Renal cortex interstitium (tissue), 11 donors: ENCODE results near the gene AGAP3. TPM values are rescaled to one million over a fixed set of nuclear protein-coding genes. Genes with fewer than 3 reads are reported as not detected.

Source experiments
- DNase-seq, 11 donors: peaks; one replicate each; pipeline ENCODE4 v3.0.0-alpha.2; 2013; ENCODE audit warnings: low read depth in 9 of 11, low spot score in 4 of 11; ENCODE audit errors: extremely low read depth in 1 of 11
- polyA plus RNA-seq, 3 donors: library from polyadenylated mRNA; unstranded; fragments of 120-200 nt; gene quantifications; one replicate each; pipeline ENCODE4 v1.2.1, GENCODE V29; 2013; ENCODE audit not compliant: insufficient read length in 3 of 3

The AGAP3 gene
- polyA plus RNA-seq, 3 donors = 53.8 to 75.3 (median 72.3) TPM

DNA sequence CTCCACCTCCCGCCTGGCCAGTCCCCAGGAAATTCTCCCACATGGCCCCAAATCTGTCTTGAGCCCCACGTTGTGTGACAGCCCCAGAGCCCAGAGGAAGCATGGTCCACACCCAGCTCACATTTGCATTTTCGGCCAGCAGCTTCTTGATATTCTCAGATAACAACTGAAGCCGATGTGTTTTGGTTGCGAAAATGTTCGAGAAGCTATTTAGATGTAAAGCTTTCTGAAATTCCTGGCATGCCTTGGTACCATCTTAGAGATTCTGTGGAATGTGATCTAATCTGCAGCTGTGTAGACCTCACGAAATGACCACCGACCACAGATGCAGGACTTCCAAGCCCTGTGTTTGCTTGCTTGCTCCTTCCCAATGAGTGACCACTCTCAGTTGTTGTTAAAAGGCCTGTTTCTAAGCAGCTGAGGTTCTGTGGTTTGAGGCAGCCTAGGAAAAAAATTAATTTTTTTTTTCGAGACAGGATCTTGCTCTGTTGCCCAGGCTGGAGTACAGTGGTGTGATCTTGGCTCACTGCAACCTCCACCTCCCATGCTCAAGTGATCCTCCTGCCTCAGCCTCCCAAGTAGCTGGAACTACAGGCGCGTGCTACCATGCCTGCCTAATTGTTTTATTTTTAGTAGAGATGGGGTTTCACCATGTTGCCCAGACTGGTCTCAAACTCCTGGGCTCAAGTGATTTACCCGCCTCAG lies 18.1 kb upstream of the AGAP3 start:
- no peak for DNase-seq

DNA sequence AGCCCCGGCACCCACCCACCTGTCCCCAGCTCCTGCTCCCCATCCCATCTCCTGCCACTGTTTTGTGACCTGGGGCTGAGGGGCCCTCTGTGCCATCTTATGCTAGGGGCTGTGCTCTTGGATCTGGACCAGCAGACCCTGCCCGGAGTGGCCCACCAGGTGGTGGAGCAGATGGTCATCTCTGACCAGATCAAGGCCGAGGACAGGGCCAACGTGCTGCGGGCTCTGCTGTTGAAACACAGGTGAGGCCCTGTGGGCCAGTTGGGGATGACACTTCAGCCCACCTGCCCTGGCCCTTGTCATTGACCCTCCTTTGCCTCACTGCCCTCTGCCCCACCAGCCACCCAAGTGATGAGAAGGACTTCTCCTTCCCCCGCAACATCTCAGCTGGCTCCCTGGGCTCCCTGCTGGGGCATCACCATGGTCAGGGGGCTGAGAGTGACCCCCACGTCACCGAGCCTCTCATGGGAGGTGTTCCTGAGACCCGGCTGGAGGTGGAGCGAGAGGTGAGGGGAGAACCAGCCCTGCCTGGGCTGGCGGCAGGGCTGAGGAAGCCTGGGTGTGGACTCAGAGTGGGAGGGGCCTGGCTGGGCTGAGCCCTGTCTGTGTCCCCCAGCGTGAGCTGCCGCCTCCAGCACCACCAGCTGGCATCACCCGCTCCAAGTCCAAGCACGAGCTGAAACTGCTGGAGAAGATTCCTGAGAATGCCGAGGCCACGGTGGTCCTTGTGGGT lies 16.3 kb upstream of the AGAP3 start:
- no peak for DNase-seq

DNA sequence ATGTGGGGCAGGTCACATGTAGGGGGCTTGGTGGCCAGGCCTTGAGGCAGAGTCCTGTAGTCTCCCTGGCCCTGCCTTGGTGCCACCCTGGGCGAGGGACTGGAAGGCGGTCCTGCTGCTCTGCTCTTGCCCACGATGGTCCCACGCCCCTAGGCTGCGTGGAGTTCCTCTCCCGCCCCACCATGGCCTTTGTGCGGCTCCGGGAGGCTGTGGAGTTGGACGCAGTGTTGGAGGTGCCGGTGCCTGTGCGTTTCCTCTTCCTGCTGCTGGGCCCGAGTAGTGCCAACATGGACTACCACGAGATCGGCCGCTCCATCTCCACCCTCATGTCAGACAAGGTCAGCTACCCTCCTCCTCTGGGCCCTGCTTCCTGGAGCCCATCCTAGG lies 15.7 kb upstream of the AGAP3 start:
- no peak for DNase-seq

DNA sequence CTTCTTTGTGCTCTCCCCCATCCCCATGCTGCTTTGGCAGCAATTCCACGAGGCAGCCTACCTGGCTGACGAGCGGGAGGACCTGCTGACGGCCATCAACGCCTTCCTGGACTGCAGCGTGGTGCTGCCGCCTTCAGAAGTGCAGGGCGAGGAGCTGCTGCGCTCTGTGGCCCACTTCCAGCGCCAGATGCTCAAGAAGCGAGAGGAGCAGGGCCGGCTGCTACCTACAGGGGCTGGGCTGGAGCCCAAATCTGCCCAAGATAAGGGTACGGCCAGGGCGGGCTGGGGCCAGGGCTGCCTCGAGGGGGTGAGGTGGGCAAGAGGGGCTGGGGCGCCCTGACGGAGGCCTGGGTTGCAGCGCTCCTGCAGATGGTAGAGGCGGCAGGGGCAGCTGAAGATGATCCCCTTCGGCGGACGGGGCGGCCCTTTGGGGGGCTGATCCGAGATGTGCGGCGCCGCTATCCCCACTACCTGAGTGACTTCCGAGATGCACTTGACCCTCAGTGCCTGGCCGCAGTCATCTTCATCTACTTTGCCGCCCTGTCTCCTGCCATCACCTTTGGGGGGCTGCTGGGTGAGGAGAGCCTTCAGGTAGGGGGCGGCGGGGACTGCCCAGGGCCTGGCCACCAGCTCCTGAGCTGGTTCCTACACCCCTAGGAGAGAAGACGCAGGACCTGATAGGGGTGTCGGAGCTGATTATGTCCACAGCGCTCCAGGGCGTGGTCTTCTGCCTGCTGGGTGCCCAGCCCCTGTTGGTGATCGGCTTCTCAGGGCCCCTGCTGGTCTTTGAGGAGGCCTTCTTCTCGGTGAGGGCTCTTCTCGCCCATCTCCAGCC lies 15.0 kb upstream of the AGAP3 start:
- DNase-seq = no peak

DNA sequence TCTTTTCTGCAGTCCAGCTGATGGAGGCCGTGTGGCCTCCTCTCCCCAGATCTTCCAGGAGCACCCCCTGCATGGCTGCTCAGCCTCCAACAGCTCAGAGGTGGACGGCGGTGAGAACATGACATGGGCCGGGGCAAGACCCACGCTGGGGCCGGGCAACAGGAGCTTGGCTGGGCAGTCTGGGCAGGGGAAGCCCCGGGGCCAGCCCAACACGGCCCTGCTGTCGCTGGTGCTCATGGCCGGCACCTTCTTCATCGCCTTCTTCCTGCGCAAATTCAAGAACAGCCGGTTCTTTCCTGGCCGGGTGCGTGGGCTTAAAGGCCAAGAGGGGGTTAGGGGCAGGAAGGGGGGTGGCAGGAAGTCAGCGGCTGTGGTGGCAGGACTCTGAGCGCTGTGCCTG lies 12.3 kb upstream of the AGAP3 start:
- DNase-seq = no peak

DNA sequence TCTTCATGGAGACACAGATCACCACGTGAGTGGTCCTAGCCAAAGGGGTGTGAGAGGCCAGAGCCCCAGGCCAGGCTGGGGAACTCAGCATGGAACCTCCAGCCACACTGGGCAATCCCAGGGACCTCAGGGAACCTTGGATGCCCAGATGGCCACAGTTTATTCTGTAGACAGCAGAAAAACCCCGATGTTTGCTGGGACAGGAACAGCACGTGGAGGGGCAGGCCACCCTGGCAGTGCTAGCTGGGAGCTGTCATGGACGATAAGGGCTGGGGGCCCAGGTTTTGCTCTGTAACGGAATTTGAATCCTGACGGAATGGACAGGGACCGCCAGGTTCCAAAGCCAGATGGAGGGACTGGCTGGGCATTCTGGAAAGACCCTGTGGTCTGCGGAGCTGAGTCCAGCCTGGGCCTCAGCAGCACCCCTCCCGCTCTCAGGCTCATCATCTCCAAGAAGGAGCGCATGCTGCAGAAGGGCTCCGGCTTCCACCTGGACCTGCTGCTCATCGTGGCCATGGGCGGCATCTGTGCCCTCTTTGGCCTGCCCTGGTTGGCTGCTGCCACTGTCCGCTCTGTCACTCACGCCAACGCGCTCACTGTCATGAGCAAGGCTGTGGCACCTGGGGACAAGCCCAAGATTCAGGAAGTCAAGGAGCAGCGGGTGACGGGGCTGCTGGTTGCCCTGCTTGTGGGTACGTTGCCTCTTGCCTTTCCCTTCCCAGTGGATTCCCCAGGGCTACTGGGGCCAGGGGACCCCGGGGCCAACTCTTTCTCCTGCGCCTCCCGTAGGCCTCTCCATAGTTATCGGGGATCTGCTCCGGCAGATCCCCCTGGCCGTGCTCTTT lies 11.2 kb upstream of the AGAP3 start:
- DNase-seq = no peak

DNA sequence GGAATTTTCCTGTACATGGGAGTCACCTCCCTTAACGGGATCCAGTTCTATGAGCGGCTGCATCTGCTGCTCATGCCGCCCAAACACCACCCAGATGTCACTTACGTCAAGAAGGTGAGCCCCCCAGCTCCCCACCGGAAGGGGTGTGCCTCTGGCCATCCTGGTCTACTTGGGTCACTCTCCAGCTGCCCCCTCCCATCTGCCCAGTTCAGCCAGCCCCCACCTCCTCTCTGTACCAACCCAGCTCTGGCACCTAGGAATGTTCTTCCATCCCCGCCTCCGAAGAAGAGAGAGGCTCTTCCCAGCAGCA lies 10.7 kb upstream of the AGAP3 start:
- no peak for DNase-seq

DNA sequence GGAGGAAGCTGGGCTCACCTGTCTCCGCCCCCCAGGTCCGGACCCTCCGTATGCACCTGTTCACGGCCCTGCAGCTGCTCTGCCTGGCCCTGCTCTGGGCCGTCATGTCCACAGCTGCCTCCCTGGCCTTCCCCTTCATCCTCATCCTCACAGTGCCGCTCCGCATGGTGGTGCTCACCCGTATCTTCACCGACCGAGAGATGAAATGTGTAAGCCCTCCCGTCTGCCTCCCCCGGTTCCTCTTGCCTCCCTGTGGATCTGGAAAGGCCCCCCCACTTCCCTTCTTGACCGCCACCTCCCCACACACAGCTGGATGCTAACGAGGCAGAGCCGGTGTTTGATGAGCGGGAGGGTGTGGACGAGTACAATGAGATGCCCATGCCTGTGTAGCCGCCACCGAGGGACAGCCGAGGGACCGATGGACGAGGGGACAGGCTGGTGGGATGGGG lies 10.3 kb upstream of the AGAP3 start:
- DNase-seq = no peak

DNA sequence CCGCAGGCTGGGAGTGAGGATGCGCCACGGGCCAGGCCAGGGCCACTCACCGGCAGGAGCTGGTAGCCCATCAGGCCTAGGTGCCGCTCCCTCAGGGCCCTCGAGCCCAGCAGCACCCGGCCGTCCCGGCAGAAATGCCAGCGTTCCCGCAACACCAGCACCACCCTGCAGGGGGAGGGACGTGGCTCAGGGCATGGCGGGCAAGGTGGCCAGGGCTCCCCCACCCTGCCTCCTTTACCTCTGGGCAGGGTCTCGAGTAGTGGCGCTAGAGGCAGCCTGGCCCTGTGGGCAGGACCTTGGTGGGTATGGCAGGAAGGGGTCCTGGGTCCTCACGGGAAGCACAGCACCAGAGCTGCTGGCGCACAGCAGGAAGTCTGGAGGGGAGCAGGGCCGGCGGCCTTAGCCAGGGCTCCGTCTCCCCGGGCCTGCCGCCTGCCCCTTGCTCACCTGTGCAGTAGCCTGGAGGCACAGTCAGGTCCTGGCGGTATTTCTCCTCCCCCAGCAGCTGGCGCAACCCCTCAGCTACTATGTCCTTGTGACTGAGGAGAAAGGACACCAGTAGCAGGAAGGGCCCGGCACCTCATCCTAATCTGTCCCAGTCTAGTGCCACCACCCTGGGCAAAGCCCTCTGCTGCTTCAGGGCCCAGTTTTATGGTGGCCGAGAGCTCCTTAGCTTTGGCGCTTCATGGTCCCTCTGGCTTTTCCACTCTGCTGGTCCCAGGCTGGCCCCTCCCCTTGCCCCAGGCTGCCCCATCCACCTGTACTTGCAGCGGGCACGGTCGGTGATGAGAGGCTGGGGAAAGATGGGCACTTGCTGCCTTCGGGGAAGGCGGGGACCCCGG lies 9.2 kb upstream of the AGAP3 start:
- DNase-seq = no peak

DNA sequence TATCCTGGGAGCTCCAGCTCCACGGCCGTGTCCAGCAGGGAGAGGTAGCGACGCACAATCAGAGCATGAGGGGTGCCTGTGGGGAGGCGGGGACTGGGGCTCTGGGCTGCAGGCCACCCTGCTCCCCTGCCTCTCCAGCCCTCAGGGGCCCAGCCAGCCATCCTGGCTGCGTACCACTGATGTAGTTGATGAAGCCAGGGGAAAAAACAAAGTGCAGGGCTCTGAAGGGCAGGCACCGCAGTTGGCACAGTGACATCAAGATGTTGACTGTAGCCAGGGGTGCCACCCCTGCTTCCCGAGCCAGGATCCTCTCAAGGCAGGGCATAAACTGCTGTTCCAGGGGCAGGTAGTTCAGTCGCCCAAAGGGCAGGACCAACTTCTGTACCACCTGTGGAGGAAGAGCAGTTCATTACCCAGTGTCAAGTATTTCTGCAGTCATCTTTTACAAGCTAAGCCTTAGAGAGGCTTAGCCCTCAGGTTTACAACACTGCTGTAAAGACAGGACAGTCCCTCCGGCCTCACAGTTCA lies 8.5 kb upstream of the AGAP3 start:
- DNase-seq = no peak

DNA sequence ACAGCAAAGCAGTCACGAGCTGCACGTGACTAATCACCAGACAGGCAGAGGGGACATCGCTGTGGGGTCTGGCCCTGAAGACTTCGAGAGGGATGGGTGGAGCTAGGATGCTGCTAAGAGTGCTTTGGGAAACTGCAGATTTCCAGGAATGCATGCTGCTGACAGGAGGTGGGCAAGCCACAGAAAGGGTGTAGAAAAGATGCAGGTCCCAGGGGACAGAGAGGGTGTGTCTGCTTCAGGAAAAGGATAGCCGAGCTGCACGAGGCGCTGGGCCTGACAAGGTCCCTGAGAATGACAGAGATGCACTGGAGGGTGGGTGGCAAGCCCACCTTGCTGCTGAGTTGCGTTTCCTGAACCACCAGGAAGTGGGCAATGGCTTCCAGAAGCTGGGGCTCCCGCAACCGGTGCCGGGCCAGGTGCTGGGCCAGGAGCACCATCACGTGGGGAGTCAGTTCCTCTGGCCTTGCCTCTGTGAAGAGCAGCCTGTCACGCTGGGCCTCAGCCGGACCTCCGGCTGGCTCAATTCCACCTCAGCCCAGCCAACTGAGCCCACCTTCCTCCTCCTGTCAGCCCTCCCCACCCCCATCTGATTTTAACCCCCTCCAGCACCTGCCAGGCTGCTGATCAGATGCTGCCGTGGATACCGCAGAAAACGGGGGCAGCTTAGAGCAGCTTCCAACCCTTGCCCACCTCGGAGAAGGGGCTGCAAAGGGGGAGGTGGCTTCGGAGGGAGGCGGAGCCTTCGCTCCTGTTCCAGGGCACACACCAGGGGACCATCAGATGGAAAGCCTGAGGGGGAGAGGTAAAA lies 7.8 kb upstream of the AGAP3 start:
- no peak for DNase-seq

DNA sequence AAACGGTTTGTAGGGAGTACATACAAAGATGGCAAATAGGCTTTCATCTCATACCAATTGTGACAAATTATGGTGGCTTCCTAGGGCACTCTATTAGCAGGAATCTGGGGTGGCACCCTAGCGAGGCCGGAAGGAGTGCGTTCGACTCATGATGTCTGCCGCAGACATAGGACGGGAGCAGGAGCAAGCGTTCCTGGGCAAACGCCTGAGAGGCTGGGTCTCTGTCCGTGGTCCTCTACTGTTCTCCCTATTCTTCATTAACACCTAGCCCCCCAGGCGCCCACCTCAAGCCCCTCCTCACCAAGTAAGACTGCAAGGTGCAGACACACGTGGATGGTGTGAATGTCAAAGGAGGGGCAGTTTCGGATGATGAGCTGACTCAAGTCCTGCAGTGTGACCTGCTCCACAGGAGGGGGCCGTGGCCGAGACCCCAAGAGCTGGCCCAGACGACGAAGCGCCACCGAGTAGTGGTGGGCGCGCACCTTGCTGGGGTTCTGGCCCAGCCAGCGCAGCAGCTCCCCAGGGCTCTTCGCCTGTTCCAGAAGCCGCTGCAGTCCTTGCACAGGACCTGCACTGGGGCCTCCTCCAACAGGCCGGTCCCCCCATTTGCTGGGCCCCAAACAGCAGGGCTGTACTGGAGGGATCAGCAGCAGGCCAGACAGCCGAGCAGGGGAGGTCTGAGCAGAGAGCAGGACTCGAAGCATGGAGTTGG lies 6.9 kb upstream of the AGAP3 start:
- no peak for DNase-seq

DNA sequence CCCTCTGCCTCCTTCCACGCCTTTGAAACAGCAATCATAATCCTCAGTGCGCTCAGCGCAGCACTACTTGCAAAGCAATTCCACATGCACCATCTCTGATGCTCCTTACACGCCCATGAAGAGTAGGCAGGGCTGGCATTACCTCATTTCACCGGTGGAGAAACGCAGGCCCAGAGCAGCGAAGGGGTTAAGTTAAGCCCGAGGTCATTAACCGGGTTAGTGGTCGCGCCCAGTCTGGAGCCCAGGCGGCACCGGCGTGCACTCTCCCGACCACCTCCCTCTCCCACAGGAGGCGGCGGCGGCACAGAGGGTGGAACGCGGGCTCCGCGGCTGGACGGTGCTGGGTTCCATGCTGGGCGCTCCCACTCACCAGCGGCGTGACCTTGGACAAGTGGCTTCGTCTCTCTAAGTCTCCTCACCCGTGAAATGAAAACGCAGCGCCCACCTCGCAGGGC lies 6.2 kb upstream of the AGAP3 start:
- no peak for DNase-seq

DNA sequence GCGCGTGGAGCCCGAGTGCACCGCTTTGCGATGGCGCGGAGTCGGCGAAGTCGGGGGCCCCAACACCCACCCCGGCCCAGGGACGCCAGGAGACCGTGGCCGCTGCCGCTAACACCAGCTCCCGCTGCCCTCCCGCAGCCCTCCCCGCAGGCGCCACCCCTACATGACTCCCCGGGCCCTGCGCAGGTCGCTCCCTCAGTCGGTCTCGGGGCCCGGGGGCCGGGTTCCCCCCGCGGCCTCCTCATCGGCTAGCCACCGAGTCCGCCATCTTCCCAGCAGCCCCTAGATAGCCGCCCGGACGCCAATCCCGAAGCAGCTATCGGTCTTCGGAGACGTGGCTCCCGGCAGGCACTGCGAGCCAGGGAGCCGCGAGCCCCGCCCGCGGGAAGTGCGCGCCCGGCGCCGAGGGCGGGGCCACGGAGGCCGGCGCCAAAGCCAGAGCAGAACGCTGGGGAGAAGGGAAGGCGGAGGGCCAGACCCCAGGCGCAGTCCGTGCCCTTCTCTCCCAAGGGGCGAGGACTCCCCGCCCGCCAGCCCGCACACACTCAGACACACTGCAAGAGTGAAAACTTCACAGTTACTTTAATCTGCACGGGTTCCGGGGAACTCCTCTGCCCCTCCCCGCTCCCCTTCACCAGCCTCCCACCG lies 5.6 kb upstream of the AGAP3 start, which contains the start of gene FASTK:
Gene FASTK, minus strand, starts transcription at position 288 of the 648 bp plus-strand sequence. Its CDS starts 43 bp downstream, at position 245.
- DNase-seq = peak in 7 of 11 donors; percentile 83 to 90 (median 87)

DNA sequence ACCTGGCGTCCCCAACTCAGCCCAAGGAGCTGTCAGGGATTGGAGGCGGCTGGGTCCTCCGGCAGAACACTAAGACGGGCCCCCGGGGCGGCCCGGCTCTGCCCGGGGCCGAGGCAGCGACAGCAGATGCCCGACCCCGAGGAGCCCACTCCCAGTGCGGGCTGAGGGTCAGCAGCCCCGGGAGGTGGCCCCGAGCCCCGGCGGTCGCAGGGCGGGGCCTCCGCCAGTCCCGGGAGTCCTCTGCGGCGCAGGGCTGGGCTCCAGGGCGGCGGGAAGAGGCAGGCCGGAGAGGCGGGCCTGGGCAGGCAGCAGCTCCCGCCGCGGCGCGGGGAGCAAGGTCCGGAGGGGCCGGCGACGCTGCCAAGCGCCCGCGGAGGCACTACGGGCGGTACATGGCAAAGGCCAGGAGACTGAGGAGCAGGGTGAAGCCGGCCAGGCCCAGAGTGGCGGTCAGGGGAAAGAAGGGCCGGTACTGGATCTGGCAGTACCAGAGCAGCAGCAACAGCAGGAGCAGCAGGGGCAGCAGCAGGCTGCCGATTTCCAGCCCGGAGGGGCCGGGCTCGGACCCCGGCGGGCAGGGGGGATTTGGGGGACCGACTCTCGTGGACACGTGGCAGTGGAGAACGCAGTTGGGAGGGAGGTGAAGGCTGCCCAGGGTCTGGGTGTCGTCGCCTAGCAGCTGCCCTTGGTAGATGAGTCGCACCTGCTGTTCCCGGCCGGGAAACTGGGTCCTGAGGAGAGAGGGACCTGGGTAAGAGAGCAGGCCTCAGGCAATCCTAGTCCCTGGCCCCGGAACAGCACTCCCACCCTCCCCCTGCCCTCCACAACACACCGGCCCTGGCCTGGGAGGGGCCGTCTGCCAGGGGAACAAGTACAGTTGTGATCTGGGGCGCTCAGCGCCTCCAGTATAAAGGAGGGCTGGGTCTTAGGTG lies 4.8 kb upstream of the AGAP3 start:
- no peak for DNase-seq
